ENCODE data around the gene DOCK3.
A peak's percentile ranks its signal among the peaks of the same experiment; 100 is the strongest.
"Not testable (repeated sequence)": the region's sequence is repeated elsewhere in the genome, so short reads cannot be mapped to it uniquely, and the experiment has no call there.

DOCK3 gene

DNA sequence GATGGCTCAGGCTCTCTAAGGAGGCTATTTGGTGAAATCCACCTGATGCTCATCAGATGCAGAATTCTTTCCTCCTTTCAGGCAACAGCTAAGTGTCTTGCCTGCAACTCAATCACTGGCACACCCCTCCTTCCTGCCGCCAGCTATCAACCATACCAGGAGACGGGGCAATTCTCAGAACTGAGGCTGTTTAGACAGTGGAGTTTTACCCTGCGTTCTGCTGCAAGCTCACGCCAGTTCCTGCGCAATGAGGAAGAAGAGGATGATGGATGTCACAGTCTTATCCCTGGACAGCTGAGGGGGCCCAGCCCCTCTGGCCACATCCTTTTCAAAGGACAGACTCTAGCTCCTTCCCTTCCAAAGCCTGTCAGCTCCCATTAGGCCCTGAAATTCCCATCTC lies 703.3 kb downstream of the DOCK3 start:
- no peak for DNase-seq

DNA sequence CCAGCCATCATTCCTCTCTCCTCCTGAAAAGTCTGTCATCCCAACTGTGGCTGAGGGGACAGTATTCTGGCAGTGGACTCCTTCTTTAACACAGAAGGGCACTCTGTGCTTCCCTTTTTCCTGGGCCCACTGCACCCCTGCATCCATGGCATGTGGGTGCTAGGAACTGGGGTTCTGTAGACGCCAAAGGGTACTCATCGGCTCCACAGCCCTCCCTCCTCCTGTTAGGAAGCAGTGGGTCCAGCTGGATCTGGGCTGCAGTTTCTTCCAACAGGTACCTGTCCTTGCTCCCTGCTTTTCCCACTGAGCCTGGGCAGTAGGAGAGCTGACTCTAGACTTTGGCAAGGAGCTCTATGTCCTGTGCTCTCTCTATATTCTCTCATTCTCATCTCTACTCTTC lies 704.0 kb downstream of the DOCK3 start:
- no peak for DNase-seq

DNA sequence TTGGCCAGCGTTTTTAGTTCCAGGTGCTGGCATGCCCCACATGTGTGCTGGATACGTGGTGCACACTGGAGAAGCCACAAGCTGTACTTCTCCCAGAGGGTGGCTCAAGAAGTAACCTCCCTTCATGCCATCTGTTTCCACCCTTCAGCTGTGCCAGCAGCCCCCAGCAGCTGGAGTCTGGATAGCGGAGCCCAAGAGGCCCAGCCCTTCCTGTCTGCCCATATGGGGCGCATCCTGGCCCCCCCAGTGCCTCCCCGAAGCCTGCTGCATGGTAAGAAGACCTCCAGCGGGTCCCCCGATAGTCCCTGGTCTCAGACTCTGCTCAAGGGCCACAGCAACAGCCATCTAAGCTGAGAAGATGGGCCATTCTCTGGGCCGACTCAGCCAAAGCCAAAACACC lies 704.6 kb downstream of the DOCK3 start:
- no peak for DNase-seq

DNA sequence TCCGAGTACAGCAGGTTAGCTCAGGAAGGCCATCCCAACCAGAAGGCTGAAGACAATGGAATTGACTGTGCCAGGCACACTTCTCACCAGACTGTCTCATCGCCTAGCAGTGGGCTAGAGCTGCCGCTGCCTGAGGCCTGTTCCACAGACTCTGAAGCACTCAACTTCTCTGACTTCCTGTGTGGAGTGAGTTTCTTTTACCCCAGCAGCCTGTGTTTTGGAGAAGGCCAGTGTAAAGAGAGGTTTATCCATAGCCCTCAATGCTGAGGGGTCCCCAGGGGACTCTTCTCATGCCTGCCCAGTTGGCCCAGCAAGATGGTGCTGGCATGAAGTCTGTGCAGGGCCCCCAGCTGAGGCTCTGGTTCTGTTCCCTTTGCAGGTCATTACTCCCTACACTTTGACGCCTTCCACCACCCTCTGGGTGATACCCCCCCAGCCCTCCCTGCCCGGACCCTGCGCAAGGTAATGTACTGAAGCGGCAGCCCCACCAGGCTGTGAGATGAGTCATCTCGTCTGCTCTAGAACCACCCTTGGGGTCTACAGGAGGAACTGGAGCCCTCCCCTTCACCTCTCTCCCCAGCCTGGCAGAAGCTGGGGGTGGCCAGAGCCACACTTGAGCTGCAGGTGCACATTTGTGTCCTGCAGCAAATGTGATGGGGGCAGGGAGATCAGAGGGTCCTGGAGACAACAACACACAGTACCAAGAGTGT lies 705.2 kb downstream of the DOCK3 start:
- no peak for DNase-seq

DNA sequence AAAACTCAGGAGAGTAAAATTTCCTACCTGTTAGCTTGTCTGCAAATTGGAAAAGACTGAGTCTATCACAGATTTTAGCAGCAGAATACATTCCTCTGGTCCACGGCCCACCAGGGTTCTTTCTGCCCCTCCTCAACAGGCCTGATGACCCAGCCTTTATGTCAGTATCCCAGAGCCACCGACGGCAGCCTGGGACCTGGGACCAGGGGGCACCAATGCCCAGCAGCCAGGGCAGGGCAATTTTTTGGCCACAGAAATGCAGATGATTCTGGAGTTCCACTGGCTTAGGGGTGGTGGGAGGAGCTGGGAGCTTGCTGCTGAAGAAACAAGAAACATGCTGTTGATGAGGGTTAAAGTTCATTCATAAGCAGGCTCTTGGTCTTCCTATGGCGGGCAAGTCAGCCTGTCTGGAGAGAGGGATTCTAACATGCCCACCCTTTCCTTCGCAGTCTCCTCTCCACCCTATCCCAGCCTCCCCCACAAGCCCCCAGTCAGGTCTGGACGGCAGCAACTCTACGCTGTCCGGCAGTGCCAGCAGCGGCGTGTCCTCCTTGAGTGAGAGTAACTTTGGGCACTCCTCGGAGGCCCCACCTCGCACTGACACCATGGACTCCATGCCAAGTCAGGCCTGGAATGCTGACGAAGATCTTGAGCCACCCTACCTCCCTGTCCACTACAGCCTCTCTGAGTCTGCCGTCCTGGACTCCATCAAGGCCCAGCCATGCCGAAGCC lies 706.0 kb downstream of the DOCK3 start:
- DNase-seq = no peak

DNA sequence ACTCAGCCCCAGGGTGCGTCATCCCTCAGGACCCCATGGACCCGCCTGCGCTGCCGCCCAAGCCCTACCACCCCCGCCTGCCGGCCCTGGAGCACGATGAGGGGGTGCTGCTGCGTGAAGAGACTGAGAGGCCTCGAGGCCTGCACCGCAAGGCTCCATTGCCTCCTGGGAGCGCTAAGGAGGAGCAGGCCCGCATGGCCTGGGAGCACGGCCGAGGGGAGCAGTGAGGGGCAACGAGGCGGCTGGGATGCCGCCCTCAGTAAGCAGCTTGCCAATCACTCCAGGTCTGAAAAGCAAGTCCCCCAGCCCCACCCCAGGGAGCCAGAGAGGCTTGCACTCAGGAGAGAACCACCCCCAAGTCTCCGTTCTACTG lies 706.6 kb downstream of the DOCK3 start:
- no peak for DNase-seq

DNA sequence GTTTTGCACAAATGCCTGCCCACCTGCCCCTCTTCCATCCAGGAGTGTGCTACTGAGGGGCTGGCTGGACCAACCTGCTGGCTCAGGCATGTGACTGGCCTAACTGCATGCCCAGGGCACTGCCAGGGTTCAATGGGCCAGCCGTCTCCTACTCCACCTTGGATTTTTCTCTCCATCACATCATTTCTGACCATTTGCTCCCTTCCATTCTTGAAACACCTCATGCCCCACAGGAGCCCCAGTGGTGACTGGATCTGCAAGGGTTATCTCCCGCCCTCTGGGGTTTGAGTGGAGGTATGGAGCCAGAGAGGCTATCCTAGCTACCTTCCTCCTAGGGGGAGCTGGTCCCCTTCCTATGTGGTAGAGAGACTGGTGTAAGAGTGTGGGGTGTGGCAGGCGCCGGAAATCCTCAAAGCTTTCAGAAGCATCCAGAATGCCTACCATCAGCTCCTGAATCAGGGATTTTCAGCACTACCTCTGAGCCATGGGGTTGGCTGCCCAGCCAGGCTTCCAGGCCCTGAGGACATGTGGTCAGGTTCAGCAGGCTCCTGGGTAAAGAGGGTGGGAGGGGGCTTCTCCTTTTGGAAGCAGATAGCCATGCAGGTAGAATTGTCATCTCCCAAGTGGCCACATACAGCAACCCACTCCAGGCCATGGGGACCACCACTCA lies 707.5 kb downstream of the DOCK3 start:
- no peak for DNase-seq

DNA sequence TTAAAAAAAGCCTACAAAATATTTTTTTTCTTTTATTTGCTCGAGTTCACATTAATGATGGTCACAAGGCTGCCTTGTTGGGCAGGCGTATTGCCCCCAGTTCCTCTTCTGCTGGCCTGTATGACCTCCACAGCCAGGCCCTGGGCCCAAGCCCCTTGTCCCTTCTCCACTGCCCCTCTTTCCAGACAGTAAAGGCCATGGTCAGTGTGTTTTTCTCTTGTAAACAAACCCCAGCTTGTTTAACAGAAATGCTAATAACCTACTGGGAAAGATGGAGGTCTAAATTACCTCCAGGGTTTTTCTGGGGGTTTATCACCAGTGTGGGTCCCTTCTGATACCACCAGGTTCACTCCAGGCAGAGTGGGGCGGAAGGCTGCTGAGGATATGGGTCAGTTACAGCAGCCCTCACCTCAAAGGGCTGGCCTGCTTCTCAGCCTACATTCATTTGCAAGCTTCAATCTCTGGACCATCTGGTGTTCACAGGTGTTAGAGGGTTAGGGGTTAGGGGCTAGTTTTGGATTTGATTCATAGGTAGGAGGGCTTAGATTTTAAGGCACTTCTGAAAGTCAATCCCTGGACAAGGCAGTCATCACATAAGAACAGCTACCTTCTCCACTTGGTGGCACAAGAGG lies 708.3 kb downstream of the DOCK3 start:
- no peak for DNase-seq

DNA sequence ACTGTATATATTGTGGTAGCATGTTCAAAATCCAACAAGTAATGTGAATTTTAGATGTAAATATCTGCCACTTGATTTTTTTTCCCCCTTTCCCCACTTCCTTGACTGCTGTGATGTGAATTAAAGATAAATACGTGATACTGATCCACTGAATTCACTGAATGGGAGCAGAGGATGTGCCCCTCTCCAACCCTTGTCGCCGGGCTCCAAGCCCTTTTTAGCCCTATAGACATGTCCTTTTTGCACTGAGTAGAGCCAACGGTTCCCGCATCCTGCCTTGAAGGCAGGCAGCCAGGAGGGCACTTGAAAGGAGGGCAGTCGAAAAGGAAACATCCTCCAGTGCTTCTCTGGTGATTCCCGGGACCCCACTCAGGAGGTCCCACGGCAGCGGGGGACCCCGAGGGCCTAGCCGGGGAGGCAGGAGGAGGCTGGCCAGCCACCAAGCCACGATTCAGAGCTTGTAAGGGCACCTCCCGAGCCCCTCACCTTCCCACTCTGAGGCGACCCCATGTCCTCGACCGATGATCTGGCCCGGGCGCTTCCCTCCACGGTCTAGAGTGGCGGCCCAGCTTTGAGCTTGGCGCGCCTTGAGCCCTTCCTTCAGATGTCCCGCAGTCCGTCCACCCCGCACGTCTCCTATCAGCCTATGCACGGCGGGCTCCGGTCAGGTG lies 709.5 kb downstream of the DOCK3 start:
- peak; percentile 27 for DNase-seq

DNA sequence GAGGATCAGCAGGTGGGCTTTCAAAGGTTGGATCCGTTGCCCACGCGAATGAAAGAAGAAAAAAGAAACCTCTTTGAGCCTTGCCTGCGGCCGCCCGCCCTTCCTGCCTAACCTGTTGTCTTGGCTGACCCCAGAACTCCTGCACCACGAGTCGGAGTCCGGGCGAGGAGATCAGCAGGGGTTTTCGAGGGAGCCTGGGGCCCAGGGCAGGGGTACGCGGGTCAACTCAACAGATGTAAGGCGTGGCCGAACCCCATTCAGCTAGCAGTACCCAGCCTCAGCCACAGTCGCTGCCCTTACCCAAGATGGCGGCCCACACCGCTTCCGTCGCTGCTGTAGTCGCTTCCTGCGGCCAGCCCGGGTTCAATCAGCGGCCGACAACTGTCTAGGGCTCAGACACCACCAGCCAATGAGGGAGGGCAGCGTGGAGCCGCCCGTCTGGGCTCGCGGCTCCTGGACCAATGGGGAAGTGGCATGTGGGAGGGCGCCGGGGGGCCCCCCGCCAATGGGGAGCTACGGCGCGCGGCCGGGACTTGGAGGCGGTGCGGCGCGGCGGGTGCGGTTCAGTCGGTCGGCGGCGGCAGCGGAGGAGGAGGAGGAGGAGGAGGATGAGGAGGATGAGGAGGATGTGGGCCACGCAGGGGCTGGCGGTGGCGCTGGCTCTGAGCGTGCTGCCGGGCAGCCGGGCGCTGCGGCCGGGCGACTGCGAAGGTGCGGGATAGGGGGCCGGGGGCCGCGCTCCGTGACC lies 710.2 kb downstream of the DOCK3 start, which contains the start of gene MANF:
MANF (plus strand) TSS at position 566 of the 748 bp plus-strand sequence; CDS start at position 618, 52 bp downstream.
- peak; percentile 99 for DNase-seq

DNA sequence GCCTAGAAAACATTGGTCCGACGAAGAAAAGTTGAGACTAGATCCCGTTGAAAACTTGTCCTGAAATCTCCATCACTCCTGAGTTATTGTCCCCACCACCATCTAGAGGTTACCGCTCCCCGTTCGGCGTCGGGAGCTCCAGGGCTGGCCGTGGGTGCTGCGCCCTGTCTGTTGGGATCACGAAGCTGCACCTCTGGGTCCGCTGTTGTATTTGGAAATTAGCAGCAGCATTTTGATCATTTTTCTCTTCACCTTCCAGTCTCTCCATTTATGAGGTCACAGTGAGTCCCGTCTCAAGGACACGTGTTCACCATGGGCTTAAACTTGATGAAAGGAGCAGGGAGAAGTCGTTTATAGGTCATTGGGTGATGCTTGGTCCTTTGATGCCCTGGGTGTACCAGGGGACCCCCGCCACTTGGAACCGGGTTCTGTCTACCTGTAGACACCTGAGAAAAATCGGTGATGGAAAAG lies 710.9 kb downstream of the DOCK3 start:
- no peak for DNase-seq

DNA sequence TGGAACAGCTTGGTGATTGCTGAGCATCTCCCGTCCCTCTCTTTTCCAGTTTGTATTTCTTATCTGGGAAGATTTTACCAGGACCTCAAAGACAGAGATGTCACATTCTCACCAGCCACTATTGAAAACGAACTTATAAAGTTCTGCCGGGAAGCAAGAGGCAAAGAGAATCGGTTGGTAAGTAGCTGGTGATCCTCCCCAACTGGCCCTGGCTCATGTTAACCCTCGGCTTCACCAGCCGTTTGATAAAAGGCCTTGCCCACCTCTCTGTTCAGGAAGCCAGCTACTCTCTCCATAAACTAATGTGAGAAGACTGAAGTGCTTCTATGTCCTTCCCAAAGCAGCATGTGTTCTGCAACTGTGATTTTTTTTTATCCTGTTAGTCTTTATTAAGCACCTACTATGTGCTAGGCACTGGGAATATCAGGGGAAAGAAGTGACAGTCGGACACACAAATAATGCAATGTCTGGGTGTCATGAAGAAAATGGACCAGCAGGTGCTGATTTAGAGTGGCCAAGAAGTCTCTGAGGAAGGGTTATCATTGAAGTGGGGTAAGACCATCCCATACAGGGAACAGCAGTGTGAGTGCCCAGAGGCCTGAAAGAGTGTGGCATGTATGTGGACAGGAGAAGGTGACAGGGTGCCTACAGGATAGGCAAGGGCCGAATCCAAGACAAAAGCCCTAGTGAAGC lies 711.6 kb downstream of the DOCK3 start:
- no peak for DNase-seq

DNA sequence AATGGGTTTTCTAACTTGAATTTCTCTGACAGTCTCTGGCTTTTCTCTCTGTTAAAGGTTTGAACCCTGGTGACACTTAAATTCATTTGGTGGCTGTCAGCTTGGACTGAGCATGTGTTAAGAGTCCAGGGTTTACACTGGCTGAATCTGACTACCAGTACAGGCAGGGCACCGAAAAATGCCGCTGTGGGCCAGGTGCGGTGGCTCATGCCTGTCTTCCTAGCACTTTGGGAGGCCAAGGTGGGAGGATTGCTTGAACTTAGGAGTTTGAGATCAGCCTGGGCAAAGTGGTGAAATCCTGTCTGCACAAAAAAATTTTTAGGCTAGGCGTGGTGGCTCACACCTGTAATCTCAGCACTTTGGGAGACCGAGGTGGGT lies 712.1 kb downstream of the DOCK3 start:
- DNase-seq = no peak

DNA sequence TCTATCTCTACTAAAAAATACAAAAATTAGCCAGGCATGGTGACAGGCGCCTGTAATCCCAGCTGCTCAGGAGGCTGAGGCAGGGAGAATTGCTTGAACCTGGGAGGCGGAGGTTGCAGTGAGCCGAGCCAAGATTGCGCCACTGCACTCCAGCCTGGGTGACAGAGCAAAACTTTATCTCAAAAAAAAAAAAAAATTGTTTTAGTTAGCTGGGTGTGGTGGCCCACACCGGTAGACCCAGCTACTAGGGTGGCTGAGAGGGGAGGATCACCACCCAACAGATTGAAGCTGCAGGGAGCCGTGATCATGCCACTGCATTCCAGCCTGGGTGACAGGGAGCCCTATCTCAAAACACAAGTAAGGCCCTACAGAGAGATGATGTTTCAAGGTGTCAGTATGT lies 712.6 kb downstream of the DOCK3 start:
- DNase-seq = not testable (repeated sequence)

DNA sequence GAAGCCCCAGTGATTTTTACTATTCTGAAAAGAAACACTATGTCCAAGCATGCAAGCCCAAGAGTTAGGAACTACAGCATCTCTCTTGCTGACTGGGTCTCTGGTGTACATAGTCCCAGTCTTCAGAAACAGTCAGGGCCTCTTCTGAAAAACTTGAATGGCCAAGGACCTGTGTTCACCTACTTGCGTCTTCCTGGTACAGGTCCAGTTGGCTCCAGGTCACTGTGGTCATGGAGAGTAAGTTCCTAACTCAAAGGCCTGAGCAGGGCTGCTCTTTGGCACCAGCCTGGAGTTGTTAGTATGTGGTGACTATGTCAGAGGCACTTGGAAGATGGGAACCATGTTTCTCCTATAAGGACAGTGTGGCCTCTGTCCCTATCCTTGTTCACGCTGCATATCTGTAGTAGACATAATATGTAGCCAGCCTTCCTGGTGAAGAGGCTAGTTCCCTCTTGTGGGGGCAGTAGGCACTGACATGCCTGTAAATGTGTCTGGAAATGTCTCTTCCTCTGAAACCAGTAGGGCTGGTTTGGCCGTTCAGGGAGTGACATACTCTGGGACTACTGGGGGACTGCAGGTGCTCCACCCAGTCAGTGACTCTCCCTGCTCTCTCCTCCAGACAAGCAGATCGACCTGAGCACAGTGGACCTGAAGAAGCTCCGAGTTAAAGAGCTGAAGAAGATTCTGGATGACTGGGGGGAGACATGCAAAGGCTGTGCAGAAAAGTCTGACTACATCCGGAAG lies 713.7 kb downstream of the DOCK3 start:
- DNase-seq = peak; percentile 39

DNA sequence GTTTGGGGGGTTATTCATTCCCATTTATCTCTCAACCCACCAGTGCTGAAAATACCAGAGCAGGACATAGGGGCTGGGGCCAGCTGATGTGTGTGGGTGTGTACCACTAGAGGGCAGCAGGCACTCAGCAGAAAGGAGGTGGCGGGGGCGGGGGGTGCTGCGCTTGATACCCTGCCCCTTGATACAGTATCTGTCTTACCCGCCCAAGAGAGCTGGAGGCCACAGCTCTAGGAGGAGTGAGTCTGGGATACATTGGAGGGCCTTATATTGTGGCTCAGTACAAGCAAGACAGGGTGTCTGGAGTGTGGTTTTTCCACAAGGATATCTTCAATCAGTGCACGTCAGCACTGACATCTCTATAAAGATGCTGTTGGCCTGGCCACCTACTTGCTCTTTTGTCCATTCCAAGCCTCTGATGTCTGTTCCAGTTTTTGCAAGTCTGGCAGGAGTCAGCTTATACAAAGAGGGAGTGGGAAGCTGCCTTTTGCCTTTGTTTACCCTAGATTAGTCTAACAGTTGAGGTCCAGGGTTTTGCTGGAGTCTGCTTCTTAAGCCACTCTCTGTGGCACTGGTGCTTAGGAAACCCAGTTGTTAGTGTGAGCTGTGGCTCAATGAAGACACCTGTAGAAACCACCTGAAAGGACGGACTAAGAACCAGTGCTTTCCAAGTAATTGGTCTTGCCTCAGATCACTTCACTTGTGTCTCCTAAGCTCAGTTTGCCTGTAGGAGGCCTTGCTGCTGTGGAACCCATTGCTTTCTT lies 714.9 kb downstream of the DOCK3 start:
- DNase-seq = peak; percentile 43

DNA sequence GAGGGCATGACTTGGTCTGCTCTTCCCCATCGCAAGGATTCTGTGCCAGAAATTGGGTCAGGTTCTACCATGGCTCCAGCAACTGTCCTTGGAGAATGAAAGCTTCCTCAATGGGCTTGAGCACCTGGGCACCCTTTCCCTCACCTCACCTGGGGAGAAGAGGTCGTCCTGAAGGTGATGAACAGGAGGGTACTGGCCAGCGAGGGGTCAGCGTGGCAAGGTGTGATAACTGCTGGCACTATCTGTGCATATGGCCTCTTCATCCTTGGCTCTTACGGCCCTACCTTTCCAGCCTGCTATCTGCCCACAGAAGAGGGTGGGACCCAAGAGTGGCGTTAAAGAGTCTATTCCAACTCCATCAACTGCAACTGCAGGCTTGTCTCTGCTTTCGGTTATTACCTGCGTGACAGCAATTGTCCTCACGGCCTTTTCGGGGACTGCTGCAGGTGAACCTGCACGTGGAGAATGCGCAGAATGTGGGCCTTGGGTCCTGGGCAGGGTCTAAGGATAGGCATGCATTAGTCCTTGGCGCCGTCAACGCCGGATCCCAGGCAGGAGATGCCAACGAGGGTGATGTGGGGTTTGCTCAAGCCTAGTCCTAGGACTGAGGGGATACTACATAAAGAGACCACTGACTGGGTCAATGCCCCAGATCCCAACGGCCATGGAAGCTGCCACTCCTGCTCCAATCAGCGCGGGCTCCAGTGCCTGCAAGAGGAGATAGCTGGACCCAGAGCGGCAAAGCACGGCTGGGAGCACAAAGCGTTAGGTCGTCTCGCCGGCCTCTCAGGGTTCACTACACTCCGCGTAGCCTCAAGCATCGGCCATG lies 715.7 kb downstream of the DOCK3 start:
- no peak for DNase-seq

DNA sequence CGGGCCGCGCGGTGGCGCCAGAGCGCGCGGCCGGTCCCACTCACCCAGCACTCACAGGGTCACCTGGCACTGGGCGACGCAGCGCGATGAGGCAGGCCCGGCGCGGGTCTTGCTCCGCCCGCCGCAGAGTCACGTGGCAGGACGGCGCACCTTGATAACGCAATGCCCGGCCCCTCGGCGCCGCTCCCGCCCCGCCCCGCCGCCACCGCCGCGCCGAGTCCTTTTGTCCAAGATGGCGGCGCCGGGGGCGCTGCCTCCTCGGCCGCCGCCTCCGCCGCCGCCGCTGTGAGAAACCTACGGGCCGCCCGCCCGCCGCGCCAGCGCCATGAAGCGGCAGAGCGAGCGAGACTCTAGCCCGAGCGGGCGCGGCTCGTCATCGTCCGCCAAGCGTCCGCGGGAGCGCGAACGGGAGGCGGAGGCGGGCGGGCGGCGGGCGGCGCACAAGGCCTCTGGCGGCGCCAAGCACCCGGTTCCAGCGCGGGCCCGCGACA lies 716.4 kb downstream of the DOCK3 start, which contains the start of gene RBM15B:
RBM15B (plus strand) TSS at position 211 of the 491 bp plus-strand sequence; CDS start at position 326, 115 bp downstream.
- DNase-seq = peak; percentile 97

All from inflammatory macrophage treated with lipopolysaccharide for 4 hours (primary cell).